ENCODE results near the gene SBK3. TPM values are rescaled to one million over a fixed set of nuclear protein-coding genes. Genes with fewer than 3 reads are reported as not detected.

Gene SBK3
- total RNA-seq, 1 experiment from 2014 or later, result not detected

DNA sequence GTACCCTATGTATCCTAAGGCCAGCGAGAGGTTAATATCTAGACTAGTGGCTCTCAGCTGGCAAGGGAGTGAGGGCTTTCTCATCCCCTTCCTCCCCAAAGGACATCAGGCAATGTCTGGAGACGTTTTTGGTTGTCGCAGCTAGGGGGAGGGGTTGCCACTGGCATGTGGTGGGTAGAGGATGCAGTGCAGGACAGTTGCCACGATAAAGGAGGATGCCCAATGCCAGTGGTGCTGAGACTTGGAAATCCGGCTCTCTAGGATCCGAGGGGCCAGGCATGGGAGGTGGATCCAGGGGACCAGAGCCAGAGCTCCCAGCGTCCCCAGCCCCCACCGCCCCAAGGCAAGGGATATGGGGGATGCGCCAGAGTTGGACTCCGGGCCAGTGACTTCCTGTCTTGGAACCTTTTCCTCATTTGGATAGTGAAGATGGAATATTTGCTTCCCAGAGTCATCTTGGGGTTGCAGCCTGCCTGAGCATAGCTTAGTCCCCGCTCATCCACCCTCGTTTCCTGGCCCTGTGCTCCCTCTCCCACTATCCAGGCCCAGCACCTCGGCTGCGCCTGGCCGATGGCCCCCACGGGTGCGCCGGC, 52.2 kb downstream of the SBK3 start:
- intact Hi-C loops (cut with micrococcal nuclease), result no loop called here
- Histone ChIP-seq H3K9ac (ENCODE audit: low read length) (no peak overlapping the region), H3K4me2 (ENCODE audit: low read length) (no peak overlapping the region), H3K79me2 (ENCODE audit: low read length) (no peaks in the 10 kb centered on the region), H3K36me3 (ENCODE audit: low read depth, low read length) (no peaks in the 10 kb centered on the region), H3K27me3 (ENCODE audit: low read length) (no peaks in the 10 kb centered on the region), H3K4me1 (ENCODE audit: insufficient read depth, low read length) (peaks cover 4% of the 10 kb centered on the region; the same call in 1 of the 2 replicates), H4K20me1 (ENCODE audit: low read length) (no peaks in the 10 kb centered on the region), H3K9me2 (replicated peaks; ENCODE audit: low read length) (no peaks in the 10 kb centered on the region), H3K9me3 (ENCODE audit: low read length) (no peaks in the 10 kb centered on the region), H2AFZ (ENCODE audit: low read length) (no peak overlapping the region), H3K4me3 (ENCODE audit: low read length) (no peak overlapping the region), H3F3A (ENCODE audit: low read length, unreplicated experiment) (no peaks in the 10 kb centered on the region), H3K27ac (ENCODE audit: low read length) (no peak overlapping the region)
- ChIA-PET POLR2A (ENCODE audit: unreplicated experiment) (interaction anchor here (0.6 kb wide), 1 partner anchor 12 kb away, joined by 3 read pairs; no protein-coding TSS in a partner anchor), CTCF (no interaction called here)
- no TSS peak for BruUV-seq (replicated peaks)
- no peak for ATAC-seq
- no peak for DNase-seq
- TF ChIP-seq, protein P1, sequence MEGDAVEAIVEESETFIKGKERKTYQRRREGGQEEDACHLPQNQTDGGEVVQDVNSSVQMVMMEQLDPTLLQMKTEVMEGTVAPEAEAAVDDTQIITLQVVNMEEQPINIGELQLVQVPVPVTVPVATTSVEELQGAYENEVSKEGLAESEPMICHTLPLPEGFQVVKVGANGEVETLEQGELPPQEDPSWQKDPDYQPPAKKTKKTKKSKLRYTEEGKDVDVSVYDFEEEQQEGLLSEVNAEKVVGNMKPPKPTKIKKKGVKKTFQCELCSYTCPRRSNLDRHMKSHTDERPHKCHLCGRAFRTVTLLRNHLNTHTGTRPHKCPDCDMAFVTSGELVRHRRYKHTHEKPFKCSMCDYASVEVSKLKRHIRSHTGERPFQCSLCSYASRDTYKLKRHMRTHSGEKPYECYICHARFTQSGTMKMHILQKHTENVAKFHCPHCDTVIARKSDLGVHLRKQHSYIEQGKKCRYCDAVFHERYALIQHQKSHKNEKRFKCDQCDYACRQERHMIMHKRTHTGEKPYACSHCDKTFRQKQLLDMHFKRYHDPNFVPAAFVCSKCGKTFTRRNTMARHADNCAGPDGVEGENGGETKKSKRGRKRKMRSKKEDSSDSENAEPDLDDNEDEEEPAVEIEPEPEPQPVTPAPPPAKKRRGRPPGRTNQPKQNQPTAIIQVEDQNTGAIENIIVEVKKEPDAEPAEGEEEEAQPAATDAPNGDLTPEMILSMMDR (conservative IDR thresholded peaks at IDR 0.05; ENCODE audit: low read depth, low read length), result no peak
- no peak for TF ChIP-seq EZH2 (IDR thresholded peaks at IDR 0.05; ENCODE audit: low read length, unreplicated experiment)
- no peak for TF ChIP-seq EZH2phosphoT487 (IDR thresholded peaks at IDR 0.05; ENCODE audit: borderline replicate concordance, low read length)

DNA sequence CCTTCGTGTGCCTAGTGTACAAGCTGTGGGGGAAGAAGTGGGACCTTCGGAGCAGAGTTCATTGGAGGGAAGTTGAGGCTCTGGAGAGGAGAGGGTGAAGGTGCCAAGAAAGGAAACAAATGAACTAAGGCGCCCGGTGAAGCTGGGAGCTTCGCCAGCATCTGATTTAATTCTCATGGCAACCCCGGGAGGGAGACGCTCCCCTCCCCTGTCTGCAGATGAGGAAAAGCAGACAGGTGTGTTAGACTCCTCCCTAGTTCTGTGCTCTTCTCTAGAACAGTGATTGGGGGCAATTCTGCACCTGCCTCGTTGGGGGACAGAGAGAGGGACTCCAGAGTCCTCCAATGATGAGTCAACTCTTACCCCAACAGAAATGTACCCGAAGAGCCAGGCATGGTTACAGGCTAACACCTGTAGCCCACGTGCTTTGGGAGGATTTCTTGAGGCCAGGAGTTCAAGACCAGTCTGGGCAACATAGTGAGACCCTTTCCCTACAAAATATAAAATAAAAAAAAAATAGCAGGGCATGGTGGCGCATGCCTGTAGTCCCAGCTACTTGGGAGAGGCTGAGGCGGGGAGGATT, 52.9 kb downstream of the SBK3 start:
- ATAC-seq (no peak), DNase-seq (no peak)
- CTCF ChIA-PET, result interaction anchor here (1.0 kb wide), 1 partner anchor 12 kb away, joined by 3 read pairs; no protein-coding TSS in a partner anchor
- Histone ChIP-seq H3K9me3 (ENCODE audit: low read length) (no peaks in the 10 kb centered on the region), H3K4me2 (ENCODE audit: low read length) (no peak overlapping the region), H4K20me1 (ENCODE audit: low read length) (no peaks in the 10 kb centered on the region), H3K9ac (ENCODE audit: low read length) (no peak overlapping the region), H3K36me3 (ENCODE audit: low read depth, low read length) (no peaks in the 10 kb centered on the region), H2AFZ (ENCODE audit: low read length) (no peak overlapping the region), H3K4me1 (ENCODE audit: insufficient read depth, low read length) (peaks cover 10% of the 10 kb centered on the region), H3K4me3 (ENCODE audit: low read length) (no peak overlapping the region), H3K27ac (ENCODE audit: low read length) (no peak overlapping the region), H3K9me2 (replicated peaks; ENCODE audit: low read length) (no peaks in the 10 kb centered on the region), H3K79me2 (ENCODE audit: low read length) (no peaks in the 10 kb centered on the region), H3K27me3 (ENCODE audit: low read length) (no peaks in the 10 kb centered on the region), H3F3A (ENCODE audit: low read length, unreplicated experiment) (no peaks in the 10 kb centered on the region)
- no TSS peak for BruUV-seq (replicated peaks)
- TF ChIP-seq EZH2phosphoT487 (IDR thresholded peaks at IDR 0.05; ENCODE audit: borderline replicate concordance, low read length), result no peak
- TF ChIP-seq EZH2 (IDR thresholded peaks at IDR 0.05; ENCODE audit: low read length, unreplicated experiment), result no peak
- TF ChIP-seq, protein P1 (conservative IDR thresholded peaks at IDR 0.05; ENCODE audit: low read depth, low read length), result no peak
- POLR2A ChIA-PET (ENCODE audit: unreplicated experiment), result interaction anchor here (0.6 kb wide), 1 partner anchor 13 kb away, joined by 3 read pairs; no protein-coding TSS in a partner anchor
- intact Hi-C loops (cut with micrococcal nuclease), result no loop called here
